ENCODE data around the gene SAMD13. TPM values are rescaled to one million over a fixed set of nuclear protein-coding genes. Genes with fewer than 3 reads are reported as not detected.

The SAMD13 gene
- total and polyA plus RNA-seq, 7 experiments from 2014 or later: 0.27 to 0.75 (median 0.43) TPM; not detected in 2

GRCh38 chr1:84361796-84362195 is 60.3 kb downstream of the SAMD13 start:
- Mint-ChIP-seq H3K27ac (no peak overlapping the region), H3K4me3 (no peak overlapping the region), H3K27me3 (peaks cover 0 to 6% (median 2%) of the 10 kb centered on the region in 5 donors), H3K9me3 (peaks cover 0 to 9% (median 0%) of the 10 kb centered on the region in 11 donors), H3K4me1 (peaks cover 0 to 17% (median 8%) of the 10 kb centered on the region in 7 donors), H3K36me3 (peaks cover 0 to 6% (median 0%) of the 10 kb centered on the region in 5 donors)
- Histone ChIP-seq H3K27me3 (ENCODE audit: control insufficient read depth in 2 of 2, insufficient read depth in 2 of 2, low read length in 2 of 2) (no peaks in the 10 kb centered on the region), H3K9me3 (ENCODE audit: control insufficient read depth in 2 of 3, low read length in 3 of 3) (no peaks in the 10 kb centered on the region), H3K27ac (ENCODE audit: low read depth, low read length) (no peak overlapping the region), H3K4me3 (ENCODE audit: low read length) (no peak overlapping the region), H3K4me1 (ENCODE audit: control insufficient read depth in 2 of 2, insufficient read depth in 2 of 2, low read length in 2 of 2) (no peaks in the 10 kb centered on the region), H3K36me3 (ENCODE audit: control insufficient read depth in 2 of 3, insufficient read depth in 3 of 3, low read length in 3 of 3) (no peaks in the 10 kb centered on the region)
- ChIA-PET POLR2A (no interaction called here), CTCF (no interaction called here)
- DNase-seq: no peak
- intact Hi-C loops (cut with micrococcal nuclease): no loop called here
- no peak for ATAC-seq

- peaks cover 0 to 4% (median 0%) of the 10 kb centered on the region in 11 donors for H3K9me3 Mint-ChIP-seq
- intact Hi-C loops (cut with micrococcal nuclease): no loop called here
- H3K27me3 ChIP-seq (ENCODE audit: control insufficient read depth in 2 of 2, insufficient read depth in 2 of 2, low read length in 2 of 2): no peaks in the 10 kb centered on the region
- ATAC-seq: no peak
- peaks cover 0 to 17% (median 8%) of the 10 kb centered on the region in 7 donors for H3K4me1 Mint-ChIP-seq
- H3K4me3 Mint-ChIP-seq: peak overlapping the region in 1 of 10 donors; percentile 4
- ChIA-PET CTCF (no interaction called here), POLR2A (no interaction called here)
- no peak overlapping the region for H3K4me3 ChIP-seq (ENCODE audit: low read length)
- DNase-seq: no peak
- peaks cover 0 to under 1% (median 0%) of the 10 kb centered on the region in 5 donors for H3K36me3 Mint-ChIP-seq
- no peaks in the 10 kb centered on the region for H3K9me3 ChIP-seq (ENCODE audit: control insufficient read depth in 2 of 3, low read length in 3 of 3)
- H3K27ac Mint-ChIP-seq: no peak overlapping the region
- no peak overlapping the region for H3K27ac ChIP-seq (ENCODE audit: low read depth, low read length)
- H3K4me1 ChIP-seq (ENCODE audit: control insufficient read depth in 2 of 2, insufficient read depth in 2 of 2, low read length in 2 of 2): no peaks in the 10 kb centered on the region
- peaks cover 0 to under 1% (median 0%) of the 10 kb centered on the region in 5 donors for H3K27me3 Mint-ChIP-seq
- no peaks in the 10 kb centered on the region for H3K36me3 ChIP-seq (ENCODE audit: control insufficient read depth in 2 of 3, insufficient read depth in 3 of 3, low read length in 3 of 3)
These were observed 61.5 kb downstream of the SAMD13 start for GRCh38 chr1:84363019-84363418.

GRCh38 chr1:84363622-84364021 is 62.1 kb downstream of the SAMD13 start:
- ATAC-seq: no peak
- Mint-ChIP-seq H3K9me3 (peaks cover 0 to 4% (median 0%) of the 10 kb centered on the region in 11 donors), H3K36me3 (no peaks in the 10 kb centered on the region), H3K4me1 (peaks cover 0 to 17% (median 8%) of the 10 kb centered on the region in 7 donors), H3K27me3 (no peaks in the 10 kb centered on the region), H3K27ac (no peak overlapping the region), H3K4me3 (peak overlapping the region in 1 of 10 donors; percentile 4)
- Histone ChIP-seq H3K9me3 (ENCODE audit: control insufficient read depth in 2 of 3, low read length in 3 of 3) (no peaks in the 10 kb centered on the region), H3K36me3 (ENCODE audit: control insufficient read depth in 2 of 3, insufficient read depth in 3 of 3, low read length in 3 of 3) (no peaks in the 10 kb centered on the region), H3K27me3 (ENCODE audit: control insufficient read depth in 2 of 2, insufficient read depth in 2 of 2, low read length in 2 of 2) (no peaks in the 10 kb centered on the region), H3K4me1 (ENCODE audit: control insufficient read depth in 2 of 2, insufficient read depth in 2 of 2, low read length in 2 of 2) (no peaks in the 10 kb centered on the region), H3K4me3 (ENCODE audit: low read length) (no peak overlapping the region), H3K27ac (ENCODE audit: low read depth, low read length) (no peak overlapping the region)
- ChIA-PET POLR2A (no interaction called here), CTCF (no interaction called here)
- DNase-seq: no peak
- intact Hi-C loops (cut with micrococcal nuclease): no loop called here

GRCh38 chr1:84365225-84366221 is 64.0 kb downstream of the SAMD13 start:
- no peak overlapping the region for H3K4me3 ChIP-seq (ENCODE audit: low read length)
- peaks cover 0 to 4% (median 0%) of the 10 kb centered on the region in 11 donors for H3K9me3 Mint-ChIP-seq
- H3K36me3 Mint-ChIP-seq: no peaks in the 10 kb centered on the region
- no peaks in the 10 kb centered on the region for H3K27me3 ChIP-seq (ENCODE audit: control insufficient read depth in 2 of 2, insufficient read depth in 2 of 2, low read length in 2 of 2)
- H3K27ac Mint-ChIP-seq: no peak overlapping the region
- no peaks in the 10 kb centered on the region for H3K36me3 ChIP-seq (ENCODE audit: control insufficient read depth in 2 of 3, insufficient read depth in 3 of 3, low read length in 3 of 3)
- ATAC-seq (peak; percentile 80), DNase-seq (no peak)
- CTCF ChIA-PET: no interaction called here
- POLR2A ChIA-PET: no interaction called here
- no peak overlapping the region for H3K4me3 Mint-ChIP-seq
- intact Hi-C loops (cut with micrococcal nuclease): no loop called here
- H3K9me3 ChIP-seq (ENCODE audit: control insufficient read depth in 2 of 3, low read length in 3 of 3): no peaks in the 10 kb centered on the region
- H3K4me1 Mint-ChIP-seq: peaks cover 0 to 17% (median 8%) of the 10 kb centered on the region in 7 donors
- H3K4me1 ChIP-seq (ENCODE audit: control insufficient read depth in 2 of 2, insufficient read depth in 2 of 2, low read length in 2 of 2): no peaks in the 10 kb centered on the region
- no peaks in the 10 kb centered on the region for H3K27me3 Mint-ChIP-seq
- no peak overlapping the region for H3K27ac ChIP-seq (ENCODE audit: low read depth, low read length)

- H3K36me3 ChIP-seq (ENCODE audit: control insufficient read depth in 2 of 3, insufficient read depth in 3 of 3, low read length in 3 of 3): no peaks in the 10 kb centered on the region
- no peak overlapping the region for H3K27ac Mint-ChIP-seq
- DNase-seq (no peak), ATAC-seq (no peak)
- no peaks in the 10 kb centered on the region for H3K27me3 Mint-ChIP-seq
- intact Hi-C loops (cut with micrococcal nuclease): no loop called here
- ChIA-PET CTCF (no interaction called here), POLR2A (no interaction called here)
- no peak overlapping the region for H3K4me3 Mint-ChIP-seq
- peaks cover 0 to 4% (median 0%) of the 10 kb centered on the region in 11 donors for H3K9me3 Mint-ChIP-seq
- no peaks in the 10 kb centered on the region for H3K4me1 ChIP-seq (ENCODE audit: control insufficient read depth in 2 of 2, insufficient read depth in 2 of 2, low read length in 2 of 2)
- H3K9me3 ChIP-seq (ENCODE audit: control insufficient read depth in 2 of 3, low read length in 3 of 3): no peaks in the 10 kb centered on the region
- no peak overlapping the region for H3K4me3 ChIP-seq (ENCODE audit: low read length)
- H3K27ac ChIP-seq (ENCODE audit: low read depth, low read length): no peak overlapping the region
- H3K36me3 Mint-ChIP-seq: no peaks in the 10 kb centered on the region
- H3K4me1 Mint-ChIP-seq: peaks cover 0 to 17% (median 8%) of the 10 kb centered on the region in 7 donors
- H3K27me3 ChIP-seq (ENCODE audit: control insufficient read depth in 2 of 2, insufficient read depth in 2 of 2, low read length in 2 of 2): no peaks in the 10 kb centered on the region
These were observed 65.3 kb downstream of the SAMD13 start for GRCh38 chr1:84366786-84367185.

GRCh38 chr1:84367219-84367618 is 65.7 kb downstream of the SAMD13 start:
- H3K4me3 ChIP-seq (ENCODE audit: low read length): no peak overlapping the region
- peaks cover 0 to 4% (median 0%) of the 10 kb centered on the region in 11 donors for H3K9me3 Mint-ChIP-seq
- no peak for DNase-seq

More at GRCh38 chr1:84367219-84367618, 65.7 kb downstream of the SAMD13 start:
- intact Hi-C loops (cut with micrococcal nuclease): no loop called here
- no peaks in the 10 kb centered on the region for H3K36me3 ChIP-seq (ENCODE audit: control insufficient read depth in 2 of 3, insufficient read depth in 3 of 3, low read length in 3 of 3)
- H3K4me1 ChIP-seq (ENCODE audit: control insufficient read depth in 2 of 2, insufficient read depth in 2 of 2, low read length in 2 of 2): no peaks in the 10 kb centered on the region
- H3K27ac Mint-ChIP-seq: no peak overlapping the region
- no peak overlapping the region for H3K4me3 Mint-ChIP-seq
- no peak overlapping the region for H3K27ac ChIP-seq (ENCODE audit: low read depth, low read length)
- CTCF ChIA-PET: no interaction called here
- H3K4me1 Mint-ChIP-seq: peaks cover 0 to 17% (median 8%) of the 10 kb centered on the region in 7 donors
- no peak for ATAC-seq
- POLR2A ChIA-PET: no interaction called here
- H3K27me3 ChIP-seq (ENCODE audit: control insufficient read depth in 2 of 2, insufficient read depth in 2 of 2, low read length in 2 of 2): no peaks in the 10 kb centered on the region
- H3K36me3 Mint-ChIP-seq: peaks cover 0 to under 1% (median 0%) of the 10 kb centered on the region in 5 donors
- no peaks in the 10 kb centered on the region for H3K9me3 ChIP-seq (ENCODE audit: control insufficient read depth in 2 of 3, low read length in 3 of 3)
- H3K27me3 Mint-ChIP-seq: no peaks in the 10 kb centered on the region

Data from naive thymus-derived CD4-positive, alpha-beta T cell (primary cell).